ENCODE data around the gene COL4A4. TPM values are rescaled to one million over a fixed set of nuclear protein-coding genes. Genes with fewer than 3 reads are reported as not detected.

The COL4A4 gene
- total and polyA plus RNA-seq, 8 donors = 0.75 to 5.7 (median 3.6) TPM

- no peaks in the 10 kb centered on the region for H3K36me3 ChIP-seq
- intact Hi-C loops (cut with DNase I) = loop anchor here in 2 of 3 donors (5.0 to 10.0 kb wide), 2 partner anchors 1309 to 1322 kb away; no protein-coding TSS in a partner anchor
- DNase-seq (no peak), FAIRE-seq (no peak), ATAC-seq (no peak)
- no peak overlapping the region for H3K4me3 ChIP-seq
- H3K4me1 ChIP-seq = no peaks in the 10 kb centered on the region
- WGBS, 2 donors = 76% methylated on average over 12 of the region's 12 CpGs
- no peaks in the 10 kb centered on the region for H3K9me3 ChIP-seq
- TF ChIP-seq, protein P1, sequence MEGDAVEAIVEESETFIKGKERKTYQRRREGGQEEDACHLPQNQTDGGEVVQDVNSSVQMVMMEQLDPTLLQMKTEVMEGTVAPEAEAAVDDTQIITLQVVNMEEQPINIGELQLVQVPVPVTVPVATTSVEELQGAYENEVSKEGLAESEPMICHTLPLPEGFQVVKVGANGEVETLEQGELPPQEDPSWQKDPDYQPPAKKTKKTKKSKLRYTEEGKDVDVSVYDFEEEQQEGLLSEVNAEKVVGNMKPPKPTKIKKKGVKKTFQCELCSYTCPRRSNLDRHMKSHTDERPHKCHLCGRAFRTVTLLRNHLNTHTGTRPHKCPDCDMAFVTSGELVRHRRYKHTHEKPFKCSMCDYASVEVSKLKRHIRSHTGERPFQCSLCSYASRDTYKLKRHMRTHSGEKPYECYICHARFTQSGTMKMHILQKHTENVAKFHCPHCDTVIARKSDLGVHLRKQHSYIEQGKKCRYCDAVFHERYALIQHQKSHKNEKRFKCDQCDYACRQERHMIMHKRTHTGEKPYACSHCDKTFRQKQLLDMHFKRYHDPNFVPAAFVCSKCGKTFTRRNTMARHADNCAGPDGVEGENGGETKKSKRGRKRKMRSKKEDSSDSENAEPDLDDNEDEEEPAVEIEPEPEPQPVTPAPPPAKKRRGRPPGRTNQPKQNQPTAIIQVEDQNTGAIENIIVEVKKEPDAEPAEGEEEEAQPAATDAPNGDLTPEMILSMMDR (IDR thresholded peaks at IDR 0.05) = no peak
- no peak overlapping the region for H3K27ac ChIP-seq
- no peaks in the 10 kb centered on the region for H3K27me3 ChIP-seq
Measured at GRCh38 chr2:226983895-226984749, 179.9 kb downstream of the COL4A4 start.

DNA sequence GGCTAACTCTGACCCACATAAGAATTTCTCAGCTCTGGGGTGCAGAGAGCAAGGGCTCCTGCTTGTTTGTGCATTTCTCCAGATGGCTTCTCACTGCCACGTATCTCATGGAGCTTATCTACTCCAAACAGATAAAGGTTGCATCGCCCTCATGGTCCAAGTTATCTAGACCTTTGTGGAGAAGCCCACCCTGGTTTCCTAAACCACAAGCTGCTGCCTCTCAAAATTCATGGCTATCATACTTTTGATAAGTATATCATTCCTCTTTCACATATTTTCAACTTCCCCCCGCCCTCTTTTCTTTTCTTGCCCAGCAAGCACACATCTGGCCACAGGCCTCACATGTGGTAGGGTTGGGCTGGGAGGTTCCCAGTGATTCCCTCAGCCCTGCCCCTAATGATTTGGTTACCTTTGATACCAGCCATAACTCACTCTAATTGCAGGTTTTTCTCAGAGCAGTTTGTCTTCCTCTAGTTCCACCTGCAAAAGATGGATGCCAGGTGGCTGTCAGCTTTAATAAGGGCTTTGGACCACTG, 182.1 kb downstream of the COL4A4 start:
- ATAC-seq (no peak), FAIRE-seq (no peak), DNase-seq (no peak)
- TF ChIP-seq, protein P1 (IDR thresholded peaks at IDR 0.05) = no peak
- intact Hi-C loops (cut with DNase I) = loop anchor here in 2 of 3 donors (5.0 to 10.0 kb wide), 2 partner anchors 1307 to 1320 kb away; no protein-coding TSS in a partner anchor
- no peak overlapping the region for H3K4me3 ChIP-seq
- WGBS, 2 donors = 44 to 51% methylated on average over 3 of the region's 3 CpGs
- no peaks in the 10 kb centered on the region for H3K4me1 ChIP-seq
- no peaks in the 10 kb centered on the region for H3K27me3 ChIP-seq
- H3K9me3 ChIP-seq = no peaks in the 10 kb centered on the region
- H3K36me3 ChIP-seq = no peaks in the 10 kb centered on the region
- no peak overlapping the region for H3K27ac ChIP-seq

DNA sequence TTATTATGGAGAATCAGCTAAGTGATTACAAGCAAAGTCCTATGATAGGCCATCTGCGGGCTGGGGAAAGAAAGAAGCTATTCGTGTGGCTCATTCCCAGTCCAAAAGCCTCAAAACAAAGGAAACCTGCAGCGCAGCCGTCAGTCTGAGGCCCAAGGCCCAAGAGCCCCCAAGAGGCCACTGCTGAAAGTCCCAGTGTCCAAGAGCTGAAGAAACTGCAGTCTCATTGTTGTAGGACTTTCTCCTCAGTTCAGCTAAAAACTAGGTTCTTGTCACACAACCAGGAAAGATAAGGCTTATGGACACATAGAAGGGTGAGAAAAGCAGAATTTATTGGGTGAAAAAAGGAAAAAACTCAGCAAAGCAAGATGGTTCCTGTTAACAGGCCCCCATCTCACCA, 185.0 kb downstream of the COL4A4 start:
- no peaks in the 10 kb centered on the region for H3K27me3 ChIP-seq
- intact Hi-C loops (cut with DNase I) = no loop called here
- no peak overlapping the region for H3K27ac ChIP-seq
- DNase-seq (no peak), ATAC-seq (no peak), FAIRE-seq (no peak)
- H3K4me1 ChIP-seq = no peaks in the 10 kb centered on the region
- 93 to 95% methylated on average over 4 of the region's 4 CpGs for WGBS, 2 donors
- H3K4me3 ChIP-seq = no peak overlapping the region
- H3K9me3 ChIP-seq = no peaks in the 10 kb centered on the region
- TF ChIP-seq, protein P1 (IDR thresholded peaks at IDR 0.05) = no peak
- H3K36me3 ChIP-seq = no peaks in the 10 kb centered on the region

DNA sequence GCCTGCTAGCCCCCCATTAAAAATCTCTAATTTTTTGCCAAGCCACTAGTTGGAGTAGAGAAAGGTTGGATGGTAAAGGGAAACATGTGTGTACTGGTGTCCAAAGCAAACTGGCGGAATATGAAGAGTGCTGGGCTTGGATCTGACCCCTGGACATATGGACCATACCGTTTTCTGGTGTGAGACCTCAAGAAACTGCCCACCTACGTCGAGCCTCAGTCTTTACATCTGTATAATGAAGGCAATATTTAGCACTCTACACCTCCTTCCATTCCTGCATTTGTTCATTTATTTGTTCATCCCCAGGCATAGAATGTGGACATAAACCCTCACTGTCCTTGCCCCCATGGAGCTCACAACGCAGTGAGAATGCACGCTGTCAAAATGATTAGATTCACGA, 185.7 kb downstream of the COL4A4 start:
- 92 to 96% methylated on average over 7 of the region's 7 CpGs for WGBS, 2 donors
- Histone ChIP-seq H3K4me3 (no peak overlapping the region), H3K36me3 (no peaks in the 10 kb centered on the region), H3K4me1 (no peaks in the 10 kb centered on the region), H3K9me3 (no peaks in the 10 kb centered on the region), H3K27ac (no peak overlapping the region), H3K27me3 (no peaks in the 10 kb centered on the region)
- FAIRE-seq = no peak
- intact Hi-C loops (cut with DNase I) = no loop called here
- ATAC-seq = no peak
- TF ChIP-seq, protein P1 (IDR thresholded peaks at IDR 0.05) = no peak
- DNase-seq = no peak

GRCh38 chr2:226977775-226978190, 186.2 kb downstream of the COL4A4 start:
- intact Hi-C loops (cut with DNase I) = no loop called here
- FAIRE-seq (no peak), DNase-seq (no peak), ATAC-seq (no peak)
- 68 to 77% methylated on average over 2 of the region's 2 CpGs for WGBS, 2 donors
- TF ChIP-seq, protein P1 (IDR thresholded peaks at IDR 0.05) = no peak
- Histone ChIP-seq H3K9me3 (no peaks in the 10 kb centered on the region), H3K4me1 (no peaks in the 10 kb centered on the region), H3K4me3 (no peak overlapping the region), H3K27me3 (no peaks in the 10 kb centered on the region), H3K36me3 (no peaks in the 10 kb centered on the region), H3K27ac (no peak overlapping the region)

All from pancreas (tissue), 10 donors.